Thoracic aorta (tissue), 2 donors: Measurements from ENCODE around the gene CHST14. TPM values are rescaled to one million over a fixed set of nuclear protein-coding genes. Genes with fewer than 3 reads are reported as not detected.

Experiments
- ATAC-seq: fragments of 150-250 bp; one replicate; pipeline ENCODE4 v1.8.0; 2017; ENCODE audit warnings: low read depth; ENCODE audit not compliant: insufficient number of reproducible peaks, low FRiP score
- DNase-seq: peaks from one replicate; pipeline ENCODE4 v3.0.0-alpha.2; 2020; ENCODE audit warnings: low spot score
- H3K27ac ChIP-seq, 2 donors: fragments of 200-600 bp; sonication (generic); 1 replicate in 1 of 2; 2 replicates in 1 of 2; pipeline ENCODE4 v1.5.1; 2016; ENCODE audit warnings: mild to moderate bottlenecking in 2 of 2, moderate library complexity in 2 of 2
- H3K27me3 ChIP-seq: fragments of 200-600 bp; sonication (generic); replicated peaks from 2 replicates; pipeline ENCODE4 v1.6.0; 2016; ENCODE audit warnings: mild to moderate bottlenecking; ENCODE audit not compliant: insufficient read depth
- H3K36me3 ChIP-seq: fragments of 200-600 bp; sonication (generic); one replicate; pipeline ENCODE4 v1.5.1; 2016
- H3K4me1 ChIP-seq, 2 donors: fragments of 200-600 bp; sonication (generic); 1 replicate in 1 of 2; 2 replicates in 1 of 2; pipeline versions ENCODE4 v1.5.1 to v1.6.0; 2016; ENCODE audit warnings: low read depth in 2 of 2, mild to moderate bottlenecking in 1 of 2; ENCODE audit not compliant: control insufficient read depth in 1 of 2
- H3K4me3 ChIP-seq: fragments of 200-600 bp; sonication (generic); 2 replicates; pipeline ENCODE4 v1.5.1; 2016; ENCODE audit warnings: mild to moderate bottlenecking
- H3K9me3 ChIP-seq: fragments of 200-600 bp; sonication (generic); 2 replicates; pipeline ENCODE4 v1.5.1; 2016
- total RNA-seq, 2 donors: library from RNA; depleted of rRNA; stranded (reverse); fragments of >200 nt; gene quantifications; one replicate each; pipeline versions ENCODE4 v1.1.0 to v1.2.3, GENCODE V29; 2016
- TF ChIP-seq, protein P1 (sequence below): fragments of 200-600 bp; sonication (generic); IDR thresholded peaks from one replicate; pipeline ENCODE4 v1.5.1; 2019; ENCODE audit warnings: antibody characterized with exemption

CHST14 gene
- total RNA-seq, 2 donors from 2014 or later: 16.4 to 21.0 TPM

DNA sequence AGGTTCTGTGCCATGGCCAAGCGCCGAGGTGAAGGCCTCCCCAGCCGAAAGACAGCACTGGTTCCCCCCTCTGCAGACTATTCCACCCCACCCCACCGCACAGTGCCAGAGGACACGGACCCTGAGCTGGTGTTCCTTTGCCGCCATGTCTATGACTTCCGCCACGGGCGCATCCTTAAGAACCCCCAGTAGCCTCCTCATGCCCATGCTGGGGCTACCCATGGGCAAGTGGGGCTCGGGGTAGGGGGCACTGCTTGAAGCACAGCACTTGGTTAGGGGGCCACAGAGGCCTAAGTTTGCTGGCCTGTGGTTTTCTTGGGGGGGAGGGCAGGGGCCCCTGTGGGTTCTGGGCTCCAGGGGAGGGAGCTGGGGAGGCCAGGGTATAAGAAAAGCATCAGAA lies 4.8 kb upstream of the CHST14 start:
- no peak for ATAC-seq
- H3K4me1 ChIP-seq: peaks cover 0 to 7% of the 10 kb centered on the region in 2 donors
- no peak overlapping the region for H3K4me3 ChIP-seq
- H3K27me3 ChIP-seq: no peaks in the 10 kb centered on the region
- TF ChIP-seq, protein P1, sequence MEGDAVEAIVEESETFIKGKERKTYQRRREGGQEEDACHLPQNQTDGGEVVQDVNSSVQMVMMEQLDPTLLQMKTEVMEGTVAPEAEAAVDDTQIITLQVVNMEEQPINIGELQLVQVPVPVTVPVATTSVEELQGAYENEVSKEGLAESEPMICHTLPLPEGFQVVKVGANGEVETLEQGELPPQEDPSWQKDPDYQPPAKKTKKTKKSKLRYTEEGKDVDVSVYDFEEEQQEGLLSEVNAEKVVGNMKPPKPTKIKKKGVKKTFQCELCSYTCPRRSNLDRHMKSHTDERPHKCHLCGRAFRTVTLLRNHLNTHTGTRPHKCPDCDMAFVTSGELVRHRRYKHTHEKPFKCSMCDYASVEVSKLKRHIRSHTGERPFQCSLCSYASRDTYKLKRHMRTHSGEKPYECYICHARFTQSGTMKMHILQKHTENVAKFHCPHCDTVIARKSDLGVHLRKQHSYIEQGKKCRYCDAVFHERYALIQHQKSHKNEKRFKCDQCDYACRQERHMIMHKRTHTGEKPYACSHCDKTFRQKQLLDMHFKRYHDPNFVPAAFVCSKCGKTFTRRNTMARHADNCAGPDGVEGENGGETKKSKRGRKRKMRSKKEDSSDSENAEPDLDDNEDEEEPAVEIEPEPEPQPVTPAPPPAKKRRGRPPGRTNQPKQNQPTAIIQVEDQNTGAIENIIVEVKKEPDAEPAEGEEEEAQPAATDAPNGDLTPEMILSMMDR: no peak
- H3K27ac ChIP-seq: no peak overlapping the region
- no peak for DNase-seq
- H3K9me3 ChIP-seq: no peaks in the 10 kb centered on the region
- H3K36me3 ChIP-seq: peaks cover 45% of the 10 kb centered on the region

DNA sequence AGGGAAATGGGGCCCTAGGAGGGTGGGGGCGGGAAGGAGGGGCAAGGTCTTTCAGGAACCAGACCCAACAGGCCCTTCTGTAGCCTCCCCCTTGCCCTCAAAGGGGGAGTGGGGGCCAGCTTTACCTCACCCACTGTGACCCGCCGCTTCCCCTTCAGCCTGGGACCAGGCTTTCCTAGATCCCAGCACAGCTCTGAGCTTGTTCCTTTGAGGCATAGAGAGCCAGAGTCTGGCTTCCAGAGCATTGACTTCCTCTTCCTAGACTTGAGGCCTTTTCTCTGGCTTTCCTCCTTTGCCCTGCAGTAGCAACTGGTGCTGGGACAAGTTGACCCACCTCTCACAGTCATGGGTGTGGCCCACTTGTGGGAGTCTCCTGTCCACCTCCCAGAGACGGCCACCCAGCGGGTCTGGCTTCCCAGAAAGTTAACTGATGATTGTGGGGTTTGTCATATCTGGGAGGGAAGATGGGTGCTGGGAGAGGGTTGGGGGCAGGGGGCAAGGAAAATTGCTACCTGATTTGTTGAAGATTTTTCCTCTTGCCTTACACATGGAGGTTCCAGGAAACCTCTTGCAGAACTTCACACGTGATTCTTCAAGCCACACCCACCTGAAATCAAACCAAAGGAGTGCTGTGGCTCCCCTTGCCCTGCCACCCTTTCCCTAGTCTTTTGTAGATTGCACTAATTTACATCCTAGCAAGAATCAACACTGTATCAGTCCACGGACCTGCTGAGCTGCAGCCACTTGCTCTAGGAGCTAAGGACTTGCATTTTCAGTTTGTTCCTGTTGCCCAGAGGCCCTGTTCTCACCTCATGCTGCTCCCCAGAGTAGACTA lies 4.1 kb upstream of the CHST14 start:
- no peaks in the 10 kb centered on the region for H3K9me3 ChIP-seq
- ATAC-seq: no peak
- peaks cover 45% of the 10 kb centered on the region for H3K36me3 ChIP-seq
- H3K4me1 ChIP-seq: peaks cover 0 to 9% of the 10 kb centered on the region in 2 donors
- no peak overlapping the region for H3K27ac ChIP-seq
- DNase-seq: no peak
- no peak overlapping the region for H3K4me3 ChIP-seq
- no peaks in the 10 kb centered on the region for H3K27me3 ChIP-seq
- TF ChIP-seq, protein P1: no peak

DNA sequence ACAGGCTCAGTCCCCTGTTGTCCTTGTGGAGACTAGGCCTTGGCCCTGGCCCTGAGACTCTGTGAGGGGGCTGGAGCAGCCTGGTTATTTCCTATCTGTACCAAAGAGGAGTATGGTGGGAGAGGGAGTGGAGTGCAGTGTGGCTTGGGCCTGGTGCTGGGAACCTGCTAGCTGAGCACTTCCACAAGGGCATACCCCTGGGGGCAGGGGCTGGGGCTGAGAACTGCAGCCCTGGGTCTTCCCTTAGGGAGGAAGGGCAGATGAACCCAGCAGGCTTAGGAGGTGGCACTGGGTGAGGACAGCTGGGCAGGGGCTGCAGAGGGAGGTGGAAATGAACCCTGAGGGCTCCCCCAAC lies 3.5 kb upstream of the CHST14 start:
- H3K27me3 ChIP-seq: no peaks in the 10 kb centered on the region
- ATAC-seq: no peak
- TF ChIP-seq, protein P1: no peak
- DNase-seq: no peak
- H3K4me3 ChIP-seq: no peak overlapping the region
- peaks cover 41% of the 10 kb centered on the region for H3K36me3 ChIP-seq
- H3K4me1 ChIP-seq: peaks cover 3 to 15% of the 10 kb centered on the region in 2 donors
- H3K27ac ChIP-seq: no peak overlapping the region
- H3K9me3 ChIP-seq: no peaks in the 10 kb centered on the region

DNA sequence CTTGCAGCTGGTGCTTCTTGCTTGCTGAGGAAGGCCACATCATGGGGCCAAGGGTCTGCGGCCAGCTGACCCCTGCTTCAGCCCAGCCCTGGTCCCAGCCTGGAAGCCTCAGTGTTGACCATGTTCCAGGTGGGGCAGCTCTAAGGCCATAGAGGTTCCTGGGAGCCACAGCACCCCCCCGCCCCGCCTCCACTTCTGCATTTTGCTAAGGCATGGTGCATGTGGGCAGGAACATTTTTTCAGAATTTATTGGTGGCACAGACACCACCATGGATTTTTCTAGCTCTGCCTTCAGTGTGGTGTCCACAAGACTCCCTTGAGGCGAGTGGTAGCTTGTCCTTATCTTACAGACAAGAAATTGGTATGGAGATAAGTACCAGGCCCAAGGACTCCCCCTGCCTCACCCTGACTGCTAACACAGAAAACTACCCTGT lies 1.9 kb upstream of the CHST14 start:
- DNase-seq (no peak), ATAC-seq (no peak)
- no peak overlapping the region for H3K4me3 ChIP-seq
- peaks cover 29% of the 10 kb centered on the region for H3K36me3 ChIP-seq
- TF ChIP-seq, protein P1: no peak
- no peak overlapping the region for H3K27ac ChIP-seq
- H3K9me3 ChIP-seq: no peaks in the 10 kb centered on the region
- H3K4me1 ChIP-seq: peaks cover 5 to 23% of the 10 kb centered on the region in 2 donors
- H3K27me3 ChIP-seq: no peaks in the 10 kb centered on the region

DNA sequence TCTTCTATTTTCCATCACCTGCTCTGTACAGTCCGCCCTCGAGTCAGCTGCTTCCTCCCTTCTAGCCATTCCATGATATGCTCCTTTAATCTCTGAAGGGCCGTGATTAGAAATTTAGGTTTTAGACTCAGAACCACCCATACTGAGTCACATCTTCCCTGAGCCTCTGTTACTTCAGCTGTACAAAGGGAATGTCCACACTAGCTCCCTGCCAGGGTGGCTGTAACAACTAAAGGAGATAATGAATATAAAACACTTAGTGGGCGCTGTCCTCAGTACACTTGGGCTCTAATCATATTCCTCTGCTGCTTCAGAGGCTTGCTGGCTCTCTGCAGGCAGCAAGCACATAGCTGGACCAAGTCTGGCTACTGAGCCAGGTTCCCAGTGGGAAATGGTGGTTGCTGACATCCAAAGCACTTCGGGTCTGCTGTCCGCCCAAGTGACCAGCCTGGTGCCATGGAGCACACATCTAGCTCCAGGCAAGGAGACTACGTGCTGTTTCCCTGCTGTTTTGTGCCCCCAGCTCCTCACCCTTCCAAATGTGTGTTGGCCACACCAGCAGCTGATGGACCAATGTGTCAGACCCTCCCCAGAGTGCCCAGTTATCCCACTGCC lies 901 bp upstream of the CHST14 start:
- no peak for DNase-seq
- H3K27ac ChIP-seq: peak overlapping the region; percentile 79 to 85
- H3K27me3 ChIP-seq: no peaks in the 10 kb centered on the region
- ATAC-seq: no peak
- no peaks in the 10 kb centered on the region for H3K9me3 ChIP-seq
- peaks cover 5 to 23% of the 10 kb centered on the region in 2 donors for H3K4me1 ChIP-seq
- peak overlapping the region; percentile 99 for H3K4me3 ChIP-seq
- TF ChIP-seq, protein P1: no peak
- peaks cover 22% of the 10 kb centered on the region for H3K36me3 ChIP-seq
